ENCODE measurements around the gene AOPEP. TPM values are rescaled to one million over a fixed set of nuclear protein-coding genes. Genes with fewer than 3 reads are reported as not detected.

AOPEP gene
- total RNA-seq, 1 experiment from 2014 or later = 32.4 TPM

GRCh38 chr9:94746541-94747370 is 20.3 kb downstream of the AOPEP start:
- no peak for DNase-seq (ENCODE audit: unreplicated experiment)
- Mint-ChIP-seq H3K36me3 (ENCODE audit: insufficient read depth, unreplicated experiment) (peaks cover 13% of the 10 kb centered on the region), H3K27me3 (ENCODE audit: insufficient read depth, unreplicated experiment) (no peaks in the 10 kb centered on the region), H3K27ac (ENCODE audit: low read depth, unreplicated experiment) (no peak overlapping the region), H3K9me3 (ENCODE audit: unreplicated experiment) (peaks cover 8% of the 10 kb centered on the region), H3K4me1 (ENCODE audit: insufficient read depth, unreplicated experiment) (peaks cover 11% of the 10 kb centered on the region), H3K4me3 (ENCODE audit: unreplicated experiment) (no peak overlapping the region)
- intact Hi-C loops (cut with micrococcal nuclease) = no loop called here
- no TSS peak for BruUV-seq (replicated peaks)
- ChIA-PET POLR2A (interaction anchor here (0.6 to 1.5 kb wide), 2 partner anchors 21 to 32 kb away, joined by 3 to 4 read pairs; partner anchors contain the start of gene AOPEP), CTCF (interaction anchor here (0.6 to 0.7 kb wide), 3 partner anchors 434 to 1452 kb away, joined by 3 to 4 read pairs (median 3); no protein-coding TSS in a partner anchor)
- TF ChIP-seq CTCF (IDR thresholded peaks at IDR 0.05; ENCODE audit: unreplicated experiment) = no peak

- Mint-ChIP-seq H3K4me1 (ENCODE audit: insufficient read depth, unreplicated experiment) (no peaks in the 10 kb centered on the region), H3K27ac (ENCODE audit: low read depth, unreplicated experiment) (no peak overlapping the region), H3K27me3 (ENCODE audit: insufficient read depth, unreplicated experiment) (no peaks in the 10 kb centered on the region), H3K36me3 (ENCODE audit: insufficient read depth, unreplicated experiment) (peaks cover 11% of the 10 kb centered on the region), H3K4me3 (ENCODE audit: unreplicated experiment) (no peak overlapping the region), H3K9me3 (ENCODE audit: unreplicated experiment) (no peaks in the 10 kb centered on the region)
- no peak for TF ChIP-seq CTCF (IDR thresholded peaks at IDR 0.05; ENCODE audit: unreplicated experiment)
- POLR2A ChIA-PET = no interaction called here
- DNase-seq (ENCODE audit: unreplicated experiment) = no peak
- intact Hi-C loops (cut with micrococcal nuclease) = no loop called here
- CTCF ChIA-PET = interaction anchor here (0.5 to 0.6 kb wide), 2 partner anchors 91 to 507 kb away, joined by 3 to 6 read pairs; no protein-coding TSS in a partner anchor
- no TSS peak for BruUV-seq (replicated peaks)
Observed at GRCh38 chr9:94754976-94755475, 28.5 kb downstream of the AOPEP start.

GRCh38 chr9:94757158-94757557 is 30.7 kb downstream of the AOPEP start:
- Mint-ChIP-seq H3K4me1 (ENCODE audit: insufficient read depth, unreplicated experiment) (peaks cover 6% of the 10 kb centered on the region), H3K36me3 (ENCODE audit: insufficient read depth, unreplicated experiment) (peaks cover 11% of the 10 kb centered on the region), H3K9me3 (ENCODE audit: unreplicated experiment) (no peaks in the 10 kb centered on the region), H3K27me3 (ENCODE audit: insufficient read depth, unreplicated experiment) (no peaks in the 10 kb centered on the region), H3K27ac (ENCODE audit: low read depth, unreplicated experiment) (no peak overlapping the region), H3K4me3 (ENCODE audit: unreplicated experiment) (no peak overlapping the region)
- CTCF ChIA-PET = interaction anchor here (0.7 to 0.8 kb wide), 2 partner anchors 373 to 374 kb away, joined by 3 to 4 read pairs; no protein-coding TSS in a partner anchor
- no TSS peak for BruUV-seq (replicated peaks)
- TF ChIP-seq CTCF (IDR thresholded peaks at IDR 0.05; ENCODE audit: unreplicated experiment) = no peak
- no peak for DNase-seq (ENCODE audit: unreplicated experiment)
- POLR2A ChIA-PET = no interaction called here
- intact Hi-C loops (cut with micrococcal nuclease) = no loop called here

GRCh38 chr9:94758031-94758430 is 31.5 kb downstream of the AOPEP start:
- no TSS peak for BruUV-seq (replicated peaks)
- H3K27me3 Mint-ChIP-seq (ENCODE audit: insufficient read depth, unreplicated experiment) = no peaks in the 10 kb centered on the region
- H3K9me3 Mint-ChIP-seq (ENCODE audit: unreplicated experiment) = no peaks in the 10 kb centered on the region
- H3K36me3 Mint-ChIP-seq (ENCODE audit: insufficient read depth, unreplicated experiment) = peaks cover 7% of the 10 kb centered on the region
- H3K27ac Mint-ChIP-seq (ENCODE audit: low read depth, unreplicated experiment) = no peak overlapping the region
- peaks cover 6% of the 10 kb centered on the region for H3K4me1 Mint-ChIP-seq (ENCODE audit: insufficient read depth, unreplicated experiment)
- intact Hi-C loops (cut with micrococcal nuclease) = no loop called here
- no peak overlapping the region for H3K4me3 Mint-ChIP-seq (ENCODE audit: unreplicated experiment)
- POLR2A ChIA-PET = no interaction called here
- DNase-seq (ENCODE audit: unreplicated experiment) = no peak
- no peak for TF ChIP-seq CTCF (IDR thresholded peaks at IDR 0.05; ENCODE audit: unreplicated experiment)
- CTCF ChIA-PET = no interaction called here

All from MCF 10A (cell line).